GM18907 (cell line): ENCODE results near the gene SESN1.
A peak's percentile ranks its signal among the peaks of the same experiment; 100 is the strongest.
"Not testable (repeated sequence)": the region's sequence is repeated elsewhere in the genome, so short reads cannot be mapped to it uniquely, and the experiment has no call there.

Experiments used
- ATAC-seq: cut with Tn5 transposase; IDR thresholded peaks from one replicate; pipeline ENCODE4 v1.9.1; 2021; ENCODE audit warnings: mild to moderate bottlenecking, moderate library complexity; ENCODE audit not compliant: unreplicated experiment

Gene SESN1

GRCh38 chr6:109094416-109095035 lies at the start of gene SESN1:
SESN1 (minus strand) TSS chr6:109094846; CDS start chr6:109094073, 773 bp downstream.
- peak; percentile 72 for ATAC-seq

- no peak for ATAC-seq
These were observed 48.5 kb upstream of the SESN1 start for GRCh38 chr6:109143191-109143590.

GRCh38 chr6:109142067-109142466 lies 47.4 kb upstream of the SESN1 start:
- ATAC-seq: not testable (repeated sequence)

- ATAC-seq: no peak
These were observed 44.5 kb upstream of the SESN1 start for GRCh38 chr6:109139109-109139508.

GRCh38 chr6:109136530-109136929 lies 41.9 kb upstream of the SESN1 start:
- ATAC-seq: not testable (repeated sequence)

GRCh38 chr6:109136039-109136438 lies 41.4 kb upstream of the SESN1 start:
- not testable (repeated sequence) for ATAC-seq

GRCh38 chr6:109135600-109135999 lies 41.0 kb upstream of the SESN1 start:
- ATAC-seq: not testable (repeated sequence)

- ATAC-seq: no peak
These were observed 35.4 kb upstream of the SESN1 start for GRCh38 chr6:109130065-109130464.

- no peak for ATAC-seq
These were observed 30.9 kb upstream of the SESN1 start for GRCh38 chr6:109125504-109125903.

- ATAC-seq: no peak
These were observed 29.6 kb upstream of the SESN1 start for GRCh38 chr6:109124219-109124618.

- no peak for ATAC-seq
These were observed 26.8 kb upstream of the SESN1 start for GRCh38 chr6:109121411-109121810.

- ATAC-seq: no peak
These were observed 24.3 kb upstream of the SESN1 start for GRCh38 chr6:109118871-109119354.

- no peak for ATAC-seq
These were observed 23.7 kb upstream of the SESN1 start for GRCh38 chr6:109118337-109118736.

- peak; percentile 82 for ATAC-seq
These were observed 22.8 kb upstream of the SESN1 start for GRCh38 chr6:109117346-109118035.

- not testable (repeated sequence) for ATAC-seq
These were observed 18.0 kb upstream of the SESN1 start for GRCh38 chr6:109112663-109113062.

- ATAC-seq: not testable (repeated sequence)
These were observed 15.0 kb upstream of the SESN1 start for GRCh38 chr6:109109663-109110062.

GRCh38 chr6:109105681-109106080 lies 11.0 kb upstream of the SESN1 start:
- no peak for ATAC-seq

- no peak for ATAC-seq
These were observed 9.9 kb upstream of the SESN1 start for GRCh38 chr6:109104512-109104911.

GRCh38 chr6:109103942-109104341 lies 9.3 kb upstream of the SESN1 start:
- ATAC-seq: no peak

GRCh38 chr6:109102762-109103161 lies 8.1 kb upstream of the SESN1 start:
- no peak for ATAC-seq

GRCh38 chr6:109097661-109098060 lies 3.0 kb upstream of the SESN1 start:
- no peak for ATAC-seq

- no peak for ATAC-seq
These were observed 1.6 kb upstream of the SESN1 start for GRCh38 chr6:109096208-109096607.

- no peak for ATAC-seq
These were observed 1.1 kb upstream of the SESN1 start for GRCh38 chr6:109095835-109096084.
